HEK293 (cell line): Measurements from ENCODE around the gene BLOC1S1.

Source experiments
- CTCF ChIA-PET: fragments of 350-600 bp; formaldehyde crosslinking; extraction: SDS; loops from one replicate; lab custom pipeline; 2021; ENCODE audit warnings: antibody characterized with exemption; lab: Yijun Ruan, JAX
- POLR2A ChIA-PET: fragments of 300-600 bp; formaldehyde crosslinking; extraction: SDS; loops from one replicate; lab custom pipeline; 2020; ENCODE audit warnings: antibody characterized with exemption, inconsistent platforms; lab: Yijun Ruan, JAX
- H3K27ac ChIP-seq: fragments of 200-500 bp; sonication (Bioruptor generic); 2 replicates; pipeline ENCODE4 v1.5.1; 2014; ENCODE audit warnings: low read depth, low read length, control low read depth, inconsistent platforms; ENCODE audit errors: extremely low read depth
- H3K36me3 ChIP-seq, 2 experiments: fragments of 200-500 bp in 1 of 2; sonication (Bioruptor generic) in 1 of 2; 1 replicate in 1 of 2; 2 replicates in 1 of 2; pipeline ENCODE4 v1.5.1; 2014 to 2017; ENCODE audit warnings: inconsistent platforms in 2 of 2, low read length in 2 of 2; ENCODE audit not compliant: control insufficient read depth in 2 of 2, insufficient read depth in 1 of 2
- H3K4me1 ChIP-seq: fragments of 200-500 bp; sonication (Bioruptor generic); 2 replicates; pipeline ENCODE4 v1.5.1; 2014; ENCODE audit warnings: mild to moderate bottlenecking, low read length, inconsistent platforms; ENCODE audit not compliant: control insufficient read depth, insufficient read depth
- H3K4me3 ChIP-seq: 2 replicates; pipeline ENCODE4 v1.5.1; 2011; ENCODE audit warnings: low read depth, mild to moderate bottlenecking, control low read depth, low read length, moderate library complexity
- H3K9me3 ChIP-seq: fragments of 200-500 bp; sonication (Bioruptor generic); 2 replicates; pipeline ENCODE4 v1.5.1; 2014; ENCODE audit warnings: low read depth, low read length, inconsistent platforms; ENCODE audit not compliant: control insufficient read depth, insufficient read depth
- EGR2 ChIP-seq: fragments of 450-650 bp; formaldehyde crosslinking; IDR thresholded peaks from 2 replicates; pipeline ENCODE4 v1.5.1; 2016; ENCODE audit warnings: low read depth, missing biosample characterization, missing genetic modification characterization
- GLIS2 ChIP-seq: fragments of 450-650 bp; formaldehyde crosslinking; IDR thresholded peaks from 2 replicates; pipeline ENCODE4 v1.5.1; 2016; ENCODE audit warnings: missing biosample characterization, missing genetic modification characterization
- PRDM1 ChIP-seq: fragments of 450-650 bp; formaldehyde crosslinking; IDR thresholded peaks from 2 replicates; pipeline ENCODE4; 2016; ENCODE audit warnings: missing biosample characterization, missing genetic modification characterization
- SCRT1 ChIP-seq: fragments of 450-650 bp; formaldehyde crosslinking; IDR thresholded peaks from 2 replicates; pipeline ENCODE4 v1.5.1; 2016; ENCODE audit warnings: missing biosample characterization, missing genetic modification characterization, borderline replicate concordance
- SCRT2 ChIP-seq: fragments of 450-650 bp; formaldehyde crosslinking; IDR thresholded peaks from 2 replicates; pipeline ENCODE4 v1.5.1; 2016; ENCODE audit warnings: missing biosample characterization, missing genetic modification characterization
- SP7 ChIP-seq: fragments of 450-650 bp; formaldehyde crosslinking; IDR thresholded peaks from 2 replicates; pipeline ENCODE4 v1.5.1; 2016; ENCODE audit warnings: missing biosample characterization, missing genetic modification characterization
- WT1 ChIP-seq: fragments of 450-650 bp; formaldehyde crosslinking; IDR thresholded peaks from 2 replicates; pipeline ENCODE4 v1.5.1; 2016; ENCODE audit warnings: missing biosample characterization, missing genetic modification characterization
- ZBTB20 ChIP-seq: fragments of 450-650 bp; formaldehyde crosslinking; IDR thresholded peaks from 2 replicates; pipeline ENCODE4 v1.5.1; 2016; ENCODE audit warnings: missing biosample characterization, missing genetic modification characterization
- ZFHX2 ChIP-seq: fragments of 450-650 bp; formaldehyde crosslinking; conservative IDR thresholded peaks from 2 replicates; pipeline ENCODE4 v1.5.1; 2016; ENCODE audit warnings: missing biosample characterization, missing genetic modification characterization
- ZFP37 ChIP-seq: fragments of 450-650 bp; formaldehyde crosslinking; IDR thresholded peaks from 2 replicates; pipeline ENCODE4 v1.5.1; 2016; ENCODE audit warnings: missing biosample characterization, missing genetic modification characterization
- ZNF335 ChIP-seq: fragments of 450-650 bp; formaldehyde crosslinking; conservative IDR thresholded peaks from 2 replicates; pipeline ENCODE4 v1.5.1; 2016; ENCODE audit warnings: missing biosample characterization, missing genetic modification characterization
- ZNF341 ChIP-seq: fragments of 450-650 bp; formaldehyde crosslinking; IDR thresholded peaks from 2 replicates; pipeline ENCODE4; 2016; ENCODE audit warnings: low read depth, missing biosample characterization, missing genetic modification characterization
- ZNF366 ChIP-seq: fragments of 450-650 bp; formaldehyde crosslinking; conservative IDR thresholded peaks from 2 replicates; pipeline ENCODE4 v1.5.1; 2016; ENCODE audit warnings: missing biosample characterization, missing genetic modification characterization
- ZNF426 ChIP-seq: fragments of 450-650 bp; formaldehyde crosslinking; IDR thresholded peaks from 2 replicates; pipeline ENCODE4 v1.5.1; 2017; ENCODE audit warnings: missing biosample characterization, missing genetic modification characterization, mild to moderate bottlenecking, inconsistent platforms, moderate library complexity
- ZNF521 ChIP-seq: fragments of 450-650 bp; formaldehyde crosslinking; IDR thresholded peaks from 2 replicates; pipeline ENCODE4 v1.5.1; 2017; ENCODE audit warnings: missing biosample characterization, mild to moderate bottlenecking, missing genetic modification characterization
- ZNF560 ChIP-seq: fragments of 450-650 bp; formaldehyde crosslinking; IDR thresholded peaks from 2 replicates; pipeline ENCODE4 v1.5.1; 2017; ENCODE audit warnings: missing biosample characterization, missing genetic modification characterization, borderline replicate concordance
- ZNF600 ChIP-seq: fragments of 450-650 bp; formaldehyde crosslinking; IDR thresholded peaks from 2 replicates; pipeline ENCODE4 v1.5.1; 2016; ENCODE audit warnings: missing biosample characterization, missing genetic modification characterization
- ZNF677 ChIP-seq: fragments of 450-650 bp; IDR thresholded peaks from 2 replicates; pipeline ENCODE4 v1.5.0; 2018; ENCODE audit warnings: missing biosample characterization, mild to moderate bottlenecking, missing genetic modification characterization, moderate library complexity
- ZNF701 ChIP-seq: fragments of 450-650 bp; formaldehyde crosslinking; IDR thresholded peaks from 2 replicates; pipeline ENCODE4 v1.5.1; 2016; ENCODE audit warnings: missing biosample characterization, missing genetic modification characterization
- ZNF837 ChIP-seq: fragments of 450-650 bp; formaldehyde crosslinking; IDR thresholded peaks from 2 replicates; pipeline ENCODE4 v1.5.1; 2016; ENCODE audit warnings: missing biosample characterization, missing genetic modification characterization
- TF ChIP-seq, protein P1 (sequence below): IDR thresholded peaks from 2 replicates; pipeline ENCODE4 v1.6.1; 2011; ENCODE audit warnings: mild to moderate bottlenecking, low read depth, low read length, borderline replicate concordance
- TF ChIP-seq, protein P2 (sequence below): fragments of 450-650 bp; formaldehyde crosslinking; IDR thresholded peaks from 2 replicates; pipeline ENCODE4 v1.5.1; 2016; ENCODE audit warnings: missing biosample characterization, missing genetic modification characterization
- TF ChIP-seq, protein P3 (sequence below): fragments of 450-650 bp; formaldehyde crosslinking; IDR thresholded peaks from 2 replicates; pipeline ENCODE4 v1.5.1; 2017; ENCODE audit warnings: missing biosample characterization, missing genetic modification characterization

The BLOC1S1 gene

DNA sequence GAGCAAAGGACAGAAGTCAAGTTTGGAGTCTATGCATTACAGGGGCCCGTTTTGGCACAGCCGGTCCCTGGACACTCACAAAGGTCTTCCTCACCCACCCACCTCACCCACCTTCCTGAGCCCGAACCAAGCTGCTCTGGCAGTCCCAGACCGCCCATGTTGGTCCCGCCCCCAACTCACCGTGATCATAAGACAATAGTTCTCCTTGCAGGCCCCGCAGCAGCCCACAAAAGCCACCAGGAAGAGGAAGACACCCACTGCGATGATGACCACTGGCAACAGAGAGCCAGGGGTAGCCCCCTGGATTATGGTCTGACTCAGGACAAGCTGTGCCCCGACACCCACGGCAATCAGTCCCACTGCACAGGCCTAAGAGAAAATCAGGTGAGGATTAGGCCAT, 11.1 kb downstream of the BLOC1S1 start:
- TF ChIP-seq ZFHX2 (tag by site-specific recombination) (peak; percentile 41), EGR2 (tag by site-specific recombination) (peak; percentile 64), ZNF521 (tag by site-specific recombination) (no peak)
- H3K27ac ChIP-seq: no peak overlapping the region; the same call in 1 of the 2 replicates
- H3K9me3 ChIP-seq: no peaks in the 10 kb centered on the region
- peaks cover 12 to 52% of the 10 kb centered on the region in 2 experiments for H3K36me3 ChIP-seq
- no peak overlapping the region for H3K4me3 ChIP-seq
- H3K4me1 ChIP-seq: no peaks in the 10 kb centered on the region; the same call in 1 of the 2 replicates
- ChIA-PET CTCF (interaction anchor here (0.7 to 1.7 kb wide), 2 partner anchors 10 to 613 kb away, joined by 5 to 9 read pairs; no protein-coding TSS in a partner anchor), POLR2A (interaction anchor here (1.2 kb wide), 1 partner anchor 10 kb away, joined by 4 read pairs; no protein-coding TSS in a partner anchor)

DNA sequence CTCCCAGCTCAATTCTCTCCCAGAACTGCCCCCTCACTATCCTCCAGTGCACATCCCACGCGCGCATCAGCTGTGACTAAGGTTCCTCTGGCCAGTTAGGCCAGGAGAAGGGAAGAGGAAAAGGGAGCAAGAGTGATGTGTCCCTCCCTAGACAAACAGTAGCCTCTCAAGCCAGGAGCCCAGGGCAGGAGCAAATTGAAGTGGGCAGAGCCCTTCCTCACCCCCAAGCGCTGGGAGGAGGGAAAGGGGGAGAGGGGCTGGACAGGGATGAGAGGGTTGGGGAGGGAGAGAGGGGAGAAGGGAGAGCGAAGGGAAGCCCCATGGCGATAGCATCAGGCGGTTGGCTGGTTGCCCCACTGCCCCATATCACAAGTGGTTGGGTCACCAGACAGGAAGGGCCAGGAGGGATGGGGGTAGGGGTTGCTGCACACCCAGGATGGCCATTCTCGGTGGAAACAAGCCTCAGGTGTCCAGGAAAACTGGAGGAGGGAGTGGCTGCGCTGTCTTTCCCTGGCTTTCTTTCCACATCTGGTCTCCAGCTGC, 11.9 kb downstream of the BLOC1S1 start:
- H3K27ac ChIP-seq: peak overlapping the region; percentile 91; the same call in 1 of the 2 replicates
- POLR2A ChIA-PET: interaction anchor here (0.6 to 2.1 kb wide), 3 partner anchors 8 to 20 kb away, joined by 3 to 7 read pairs (median 4); partner anchors contain the start of genes ITGA7 and RDH5
- H3K36me3 ChIP-seq: peaks cover 12 to 50% of the 10 kb centered on the region in 2 experiments
- H3K4me1 ChIP-seq: no peaks in the 10 kb centered on the region; the same call in 1 of the 2 replicates
- CTCF ChIA-PET: interaction anchor here (0.7 to 1.7 kb wide), 2 partner anchors 9 to 614 kb away, joined by 5 to 9 read pairs; no protein-coding TSS in a partner anchor
- H3K4me3 ChIP-seq: peak overlapping the region; percentile 77
- no peak for TF ChIP-seq ZNF837 (tag by site-specific recombination)
- 0 out of 2 replicates have a peak, but pooled peaks have one; percentile 30 for TF ChIP-seq SP7
- TF ChIP-seq ZNF335 (tag by site-specific recombination): peak; percentile 55; the same call in 1 of the 2 replicates
- 0 out of 2 replicates have a peak, but pooled peaks have one; percentile 61 for TF ChIP-seq SCRT1
- TF ChIP-seq ZFP37: no peak
- TF ChIP-seq, protein P1, sequence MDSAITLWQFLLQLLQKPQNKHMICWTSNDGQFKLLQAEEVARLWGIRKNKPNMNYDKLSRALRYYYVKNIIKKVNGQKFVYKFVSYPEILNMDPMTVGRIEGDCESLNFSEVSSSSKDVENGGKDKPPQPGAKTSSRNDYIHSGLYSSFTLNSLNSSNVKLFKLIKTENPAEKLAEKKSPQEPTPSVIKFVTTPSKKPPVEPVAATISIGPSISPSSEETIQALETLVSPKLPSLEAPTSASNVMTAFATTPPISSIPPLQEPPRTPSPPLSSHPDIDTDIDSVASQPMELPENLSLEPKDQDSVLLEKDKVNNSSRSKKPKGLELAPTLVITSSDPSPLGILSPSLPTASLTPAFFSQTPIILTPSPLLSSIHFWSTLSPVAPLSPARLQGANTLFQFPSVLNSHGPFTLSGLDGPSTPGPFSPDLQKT: no peak
- TF ChIP-seq, protein P2, sequence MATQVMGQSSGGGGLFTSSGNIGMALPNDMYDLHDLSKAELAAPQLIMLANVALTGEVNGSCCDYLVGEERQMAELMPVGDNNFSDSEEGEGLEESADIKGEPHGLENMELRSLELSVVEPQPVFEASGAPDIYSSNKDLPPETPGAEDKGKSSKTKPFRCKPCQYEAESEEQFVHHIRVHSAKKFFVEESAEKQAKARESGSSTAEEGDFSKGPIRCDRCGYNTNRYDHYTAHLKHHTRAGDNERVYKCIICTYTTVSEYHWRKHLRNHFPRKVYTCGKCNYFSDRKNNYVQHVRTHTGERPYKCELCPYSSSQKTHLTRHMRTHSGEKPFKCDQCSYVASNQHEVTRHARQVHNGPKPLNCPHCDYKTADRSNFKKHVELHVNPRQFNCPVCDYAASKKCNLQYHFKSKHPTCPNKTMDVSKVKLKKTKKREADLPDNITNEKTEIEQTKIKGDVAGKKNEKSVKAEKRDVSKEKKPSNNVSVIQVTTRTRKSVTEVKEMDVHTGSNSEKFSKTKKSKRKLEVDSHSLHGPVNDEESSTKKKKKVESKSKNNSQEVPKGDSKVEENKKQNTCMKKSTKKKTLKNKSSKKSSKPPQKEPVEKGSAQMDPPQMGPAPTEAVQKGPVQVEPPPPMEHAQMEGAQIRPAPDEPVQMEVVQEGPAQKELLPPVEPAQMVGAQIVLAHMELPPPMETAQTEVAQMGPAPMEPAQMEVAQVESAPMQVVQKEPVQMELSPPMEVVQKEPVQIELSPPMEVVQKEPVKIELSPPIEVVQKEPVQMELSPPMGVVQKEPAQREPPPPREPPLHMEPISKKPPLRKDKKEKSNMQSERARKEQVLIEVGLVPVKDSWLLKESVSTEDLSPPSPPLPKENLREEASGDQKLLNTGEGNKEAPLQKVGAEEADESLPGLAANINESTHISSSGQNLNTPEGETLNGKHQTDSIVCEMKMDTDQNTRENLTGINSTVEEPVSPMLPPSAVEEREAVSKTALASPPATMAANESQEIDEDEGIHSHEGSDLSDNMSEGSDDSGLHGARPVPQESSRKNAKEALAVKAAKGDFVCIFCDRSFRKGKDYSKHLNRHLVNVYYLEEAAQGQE (tag by site-specific recombination): 0 out of 2 replicates have a peak, but pooled peaks have one; percentile 18
- TF ChIP-seq ZNF426: no peak
- peak; percentile 49 for TF ChIP-seq ZFHX2 (tag by site-specific recombination)
- no peak for TF ChIP-seq ZNF701 (tag by site-specific recombination)
- peak; percentile 77 for TF ChIP-seq PRDM1 (tag by site-specific recombination)
- peak; percentile 19; the same call in 1 of the 2 replicates for TF ChIP-seq ZNF366 (tag by site-specific recombination)
- TF ChIP-seq GLIS2 (tag by site-specific recombination): peak; percentile 61
- no peak for TF ChIP-seq ZNF560 (tag by site-specific recombination)
- peak; percentile 30; the same call in 1 of the 2 replicates for TF ChIP-seq EGR2 (tag by site-specific recombination)
- peak; percentile 73 for TF ChIP-seq SCRT2 (tag by site-specific recombination)
- no peak for TF ChIP-seq ZNF677 (tag by site-specific recombination)
- TF ChIP-seq ZNF600: peak; percentile 48; the same call in 1 of the 2 replicates
- peak; percentile 59 for TF ChIP-seq WT1 (tag by site-specific recombination)
- TF ChIP-seq, protein P3, sequence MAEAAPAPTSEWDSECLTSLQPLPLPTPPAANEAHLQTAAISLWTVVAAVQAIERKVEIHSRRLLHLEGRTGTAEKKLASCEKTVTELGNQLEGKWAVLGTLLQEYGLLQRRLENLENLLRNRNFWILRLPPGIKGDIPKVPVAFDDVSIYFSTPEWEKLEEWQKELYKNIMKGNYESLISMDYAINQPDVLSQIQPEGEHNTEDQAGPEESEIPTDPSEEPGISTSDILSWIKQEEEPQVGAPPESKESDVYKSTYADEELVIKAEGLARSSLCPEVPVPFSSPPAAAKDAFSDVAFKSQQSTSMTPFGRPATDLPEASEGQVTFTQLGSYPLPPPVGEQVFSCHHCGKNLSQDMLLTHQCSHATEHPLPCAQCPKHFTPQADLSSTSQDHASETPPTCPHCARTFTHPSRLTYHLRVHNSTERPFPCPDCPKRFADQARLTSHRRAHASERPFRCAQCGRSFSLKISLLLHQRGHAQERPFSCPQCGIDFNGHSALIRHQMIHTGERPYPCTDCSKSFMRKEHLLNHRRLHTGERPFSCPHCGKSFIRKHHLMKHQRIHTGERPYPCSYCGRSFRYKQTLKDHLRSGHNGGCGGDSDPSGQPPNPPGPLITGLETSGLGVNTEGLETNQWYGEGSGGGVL (tag by site-specific recombination): peak; percentile 98
- peak; percentile 72 for TF ChIP-seq ZNF341
- peak; percentile 13; the same call in 1 of the 2 replicates for TF ChIP-seq ZBTB20 (tag by site-specific recombination)
- TF ChIP-seq, all 188 proteins: peak for 15
- no peaks in the 10 kb centered on the region for H3K9me3 ChIP-seq
